ENCODE results near the gene LIM2. TPM values are rescaled to one million over a fixed set of nuclear protein-coding genes. Genes with fewer than 3 reads are reported as not detected.

LIM2 gene
- total and polyA plus RNA-seq, 9 of the 15 experiments (the other 6 are each of a cell fraction or from before 2014, with no cell fraction given), result 0.07 to 0.45 (median 0.18) TPM; not detected in 4

DNA sequence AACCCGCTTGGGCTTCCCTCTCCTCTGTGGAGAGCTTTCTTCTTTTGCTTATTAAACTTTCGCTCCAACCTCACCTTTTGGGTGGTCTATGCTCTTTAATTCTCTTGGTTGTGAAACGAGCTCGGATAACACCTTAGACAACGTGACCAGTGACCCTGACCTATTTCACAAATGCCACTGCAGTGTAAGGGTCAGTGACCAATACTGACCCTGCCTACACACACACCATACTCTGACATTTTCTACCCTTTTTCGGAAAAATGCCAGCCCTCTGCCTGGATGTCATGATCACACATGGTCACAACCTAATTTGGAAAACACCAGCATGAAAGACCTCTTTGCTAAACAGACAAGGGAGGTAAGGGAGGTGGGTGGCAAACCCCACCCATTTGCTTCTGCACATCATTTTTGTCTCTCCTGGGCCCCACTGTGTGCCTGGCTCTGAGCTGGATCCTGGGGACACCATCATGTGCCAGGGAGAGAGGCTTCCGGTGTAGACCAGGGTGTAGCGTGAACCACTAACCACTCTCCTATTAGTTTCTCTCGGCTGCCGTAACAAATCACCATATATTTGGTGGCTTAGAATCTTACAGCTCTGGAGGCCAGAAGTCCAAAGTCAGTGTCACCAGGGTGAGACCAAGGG lies 31.5 kb downstream of the LIM2 start:
- TF ChIP-seq ZNF384 (IDR thresholded peaks at IDR 0.05; ENCODE audit: low read depth, low read length) (no peak), GTF2E2 (tag; IDR thresholded peaks at IDR 0.05) (no peak), ZNF274 (IDR thresholded peaks at IDR 0.05; ENCODE audit: borderline replicate concordance, low read depth, low read length) (no peak), KLF6 (CRISPR knock-in tag; IDR thresholded peaks at IDR 0.05; ENCODE audit: borderline replicate concordance) (no peak)
- BruUV-seq (replicated peaks), result no TSS peak
- peak; percentile 11 for FAIRE-seq
- Histone ChIP-seq H3K36me3 (ENCODE audit: control insufficient read depth, insufficient read depth, low read length) (peaks cover 29% of the 10 kb centered on the region; the same call in 2 of the 3 replicates), H3K4me3 (no peak overlapping the region), H2AFZ (ENCODE audit: low read depth, low read length) (no peak overlapping the region), H3K27ac (ENCODE audit: extremely low read depth, low read depth, low read length) (no peak overlapping the region), H3K79me2 (ENCODE audit: control insufficient read depth, insufficient read depth, low read length) (peaks cover 13% of the 10 kb centered on the region), H3K9ac (ENCODE audit: insufficient read depth in 1 of 2, low read depth in 2 of 2, low read length in 2 of 2) (peak overlapping the region in 1 of 2 experiments; percentile 0; a peak in 1 of 4 replicates), H4K20me1 (replicated peaks; ENCODE audit: control insufficient read depth, insufficient read depth, low read length) (0 out of 2 replicates have a peak, but pooled peaks cover 4% of the 10 kb centered on the region), H3K27me3 (ENCODE audit: control insufficient read depth in 2 of 2, insufficient read depth in 2 of 2, low read length in 2 of 2) (no peaks in the 10 kb centered on the region), H3K9me1 (ENCODE audit: control insufficient read depth, insufficient read depth, low read length) (peaks cover under 1% of the 10 kb centered on the region), H3K4me2 (ENCODE audit: insufficient read depth, low read length) (no peak overlapping the region), H3K9me3 (replicated peaks; ENCODE audit: control insufficient read depth, insufficient read depth, low read depth, low read length) (no peaks in the 10 kb centered on the region), H3K4me1 (replicated peaks in 1 of 2; ENCODE audit: control insufficient read depth in 2 of 2, insufficient read depth in 2 of 2, low read length in 2 of 2) (peaks cover 12 to 22% of the 10 kb centered on the region in 2 experiments; a peak in 4 of 5 replicates)
- in situ Hi-C loops (cut with MboI) (no loop called here), intact Hi-C loops (cut with micrococcal nuclease) (no loop called here)
- CTCF ChIA-PET (ENCODE audit: low intra/inter-chr PET ratio), result no interaction called here
- POLR2A ChIA-PET, result interaction anchor here (1.1 to 1.6 kb wide), 3 partner anchors 9 to 34 kb away, joined by 5 to 7 read pairs (median 5); partner anchors contain the start of genes C19orf84 and ETFB
- 92% methylated on average over 8 of the region's 10 CpGs for WGBS (ENCODE audit: insufficient coverage, low coverage, missing lambda C conversion rate)
- ATAC-seq, result no peak
- DNase-seq (ENCODE audit: extremely low read depth in 1 of 4, low spot score in 3 of 4), result no peak

DNA sequence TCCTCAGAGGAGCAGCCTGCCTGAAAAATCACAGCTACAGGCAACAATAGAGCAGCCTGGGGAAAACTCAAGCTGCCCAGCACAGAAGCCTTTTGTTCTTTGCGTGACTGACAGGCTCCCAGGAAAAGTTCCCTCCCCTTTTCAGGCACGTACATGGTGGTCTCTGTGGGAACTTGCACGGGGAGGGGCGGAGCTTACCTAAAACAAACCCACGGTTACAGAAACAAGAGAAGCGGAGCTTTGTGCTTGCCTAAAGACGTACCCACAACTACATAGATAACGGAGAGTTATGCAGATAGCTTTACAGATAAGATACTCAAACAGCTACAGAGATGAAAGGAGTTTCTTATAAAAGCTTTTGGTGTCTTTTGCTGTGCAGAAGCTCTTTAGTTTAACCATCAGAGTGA lies 33.0 kb downstream of the LIM2 start:
- POLR2A ChIA-PET, result interaction anchor here (0.8 to 1.7 kb wide), 5 partner anchors 9 to 14 kb away, joined by 3 to 7 read pairs (median 4); partner anchors contain the start of gene ETFB
- intact Hi-C loops (cut with micrococcal nuclease), result loop anchor here (5.0 kb wide), 1 partner anchor 38 kb away; the partner anchor contains the start of gene C19orf84
- DNase-seq (ENCODE audit: extremely low read depth in 1 of 4, low spot score in 3 of 4), result no peak

More for the DNA sequence above, 33.0 kb downstream of the LIM2 start:
- no peak overlapping the region for H3K4me3 ChIP-seq
- BruUV-seq (replicated peaks), result no TSS peak
- FAIRE-seq, result peak; percentile 35
- in situ Hi-C loops (cut with MboI), result no loop called here
- H3K9ac ChIP-seq (ENCODE audit: insufficient read depth in 1 of 2, low read depth in 2 of 2, low read length in 2 of 2), result 0 out of 4 replicates have a peak overlapping the region, but pooled peaks of 1 of the 2 experiments have one; percentile 6
- H2AFZ ChIP-seq (ENCODE audit: low read depth, low read length), result no peak overlapping the region
- peaks cover 5% of the 10 kb centered on the region for H3K9me1 ChIP-seq (ENCODE audit: control insufficient read depth, insufficient read depth, low read length)
- H3K79me2 ChIP-seq (ENCODE audit: control insufficient read depth, insufficient read depth, low read length), result peaks cover 13% of the 10 kb centered on the region
- no peaks in the 10 kb centered on the region for H3K9me3 ChIP-seq (replicated peaks; ENCODE audit: control insufficient read depth, insufficient read depth, low read depth, low read length)
- 14% methylated on average over 8 of the region's 8 CpGs for WGBS (ENCODE audit: insufficient coverage, low coverage, missing lambda C conversion rate)
- CTCF ChIA-PET (ENCODE audit: low intra/inter-chr PET ratio), result no interaction called here
- H3K27me3 ChIP-seq (ENCODE audit: control insufficient read depth in 2 of 2, insufficient read depth in 2 of 2, low read length in 2 of 2), result no peaks in the 10 kb centered on the region
- H3K36me3 ChIP-seq (ENCODE audit: control insufficient read depth, insufficient read depth, low read length), result peaks cover 39% of the 10 kb centered on the region
- peak overlapping the region; percentile 32; the same call in 1 of the 3 replicates for H3K27ac ChIP-seq (ENCODE audit: extremely low read depth, low read depth, low read length)
- peaks cover 23 to 32% of the 10 kb centered on the region in 2 experiments for H3K4me1 ChIP-seq (replicated peaks in 1 of 2; ENCODE audit: control insufficient read depth in 2 of 2, insufficient read depth in 2 of 2, low read length in 2 of 2)
- H3K4me2 ChIP-seq (ENCODE audit: insufficient read depth, low read length), result peak overlapping the region; percentile 32
- TF ChIP-seq, protein P1, sequence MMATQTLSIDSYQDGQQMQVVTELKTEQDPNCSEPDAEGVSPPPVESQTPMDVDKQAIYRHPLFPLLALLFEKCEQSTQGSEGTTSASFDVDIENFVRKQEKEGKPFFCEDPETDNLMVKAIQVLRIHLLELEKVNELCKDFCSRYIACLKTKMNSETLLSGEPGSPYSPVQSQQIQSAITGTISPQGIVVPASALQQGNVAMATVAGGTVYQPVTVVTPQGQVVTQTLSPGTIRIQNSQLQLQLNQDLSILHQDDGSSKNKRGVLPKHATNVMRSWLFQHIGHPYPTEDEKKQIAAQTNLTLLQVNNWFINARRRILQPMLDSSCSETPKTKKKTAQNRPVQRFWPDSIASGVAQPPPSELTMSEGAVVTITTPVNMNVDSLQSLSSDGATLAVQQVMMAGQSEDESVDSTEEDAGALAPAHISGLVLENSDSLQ (IDR thresholded peaks at IDR 0.05), result peak; percentile 89
- TF ChIP-seq ZBED1 (IDR thresholded peaks at IDR 0.05), result no peak
- no peak for TF ChIP-seq EZH2 (IDR thresholded peaks at IDR 0.05; ENCODE audit: borderline replicate concordance, low read depth, low read length)
- peak; percentile 52; the same call in 1 of the 2 replicates for TF ChIP-seq SOX6 (IDR thresholded peaks at IDR 0.05)
- TF ChIP-seq GATA2 (CRISPR knock-in tag; IDR thresholded peaks at IDR 0.05), result 0 out of 2 replicates have a peak, but pooled peaks have one; percentile 9
- TF ChIP-seq CXXC5 (CRISPR knock-in tag; IDR thresholded peaks at IDR 0.05), result peak; percentile 50; the same call in 1 of the 2 replicates
- 0 out of 4 replicates have a peak, but pooled peaks of 1 of the 2 experiments have one; percentile 53 for TF ChIP-seq TEAD1 (CRISPR knock-in tag; IDR thresholded peaks at IDR 0.05)
- H4K20me1 ChIP-seq (replicated peaks; ENCODE audit: control insufficient read depth, insufficient read depth, low read length), result 0 out of 2 replicates have a peak, but pooled peaks cover 4% of the 10 kb centered on the region
- ATAC-seq, result no peak
